Activated CD4-positive, alpha-beta T cell treated with anti-CD3 and anti-CD28 coated beads for 36 hours (primary cell): ENCODE data around the gene RBFOX2. TPM values are rescaled to one million over a fixed set of nuclear protein-coding genes. Genes with fewer than 3 reads are reported as not detected.
"Not testable (repeated sequence)": the region's sequence is repeated elsewhere in the genome, so short reads cannot be mapped to it uniquely, and the experiment has no call there.

ENCODE experiments used
- ATAC-seq: fragments of 200-7000 bp; cut with Tn5 transposase; one replicate; pipeline ENCODE4 v1.10.0; 2021; ENCODE audit warnings: mild to moderate bottlenecking, moderate library complexity
- CTCF ChIA-PET: fragments of 350-600 bp; sonication (Branson Sonifier 250); formaldehyde crosslinking; loops from one replicate; lab custom pipeline; 2021; ENCODE audit warnings: antibody characterized with exemption; lab: Charles Lee
- POLR2A ChIA-PET: fragments of 350-600 bp; sonication (Branson Sonifier 250); formaldehyde crosslinking; loops from one replicate; lab custom pipeline; 2021; ENCODE audit warnings: antibody characterized with exemption, inconsistent platforms; lab: Charles Lee
- DNase-seq: peaks from one replicate; pipeline ENCODE4 v3.0.0-alpha.2; 2020
- H3K27ac Mint-ChIP-seq: one replicate; pipeline ENCODE4 v1.8.0; 2021; ENCODE audit warnings: mixed read lengths
- H3K27me3 Mint-ChIP-seq: one replicate; pipeline ENCODE4 v1.8.0; 2021; ENCODE audit warnings: mixed read lengths
- H3K36me3 Mint-ChIP-seq: one replicate; pipeline ENCODE4 v1.8.0; 2021; ENCODE audit warnings: low read depth, mixed read lengths
- H3K4me1 Mint-ChIP-seq: one replicate; pipeline ENCODE4 v1.8.0; 2021; ENCODE audit warnings: mixed read lengths
- H3K4me3 Mint-ChIP-seq: one replicate; pipeline ENCODE4 v1.8.0; 2021; ENCODE audit warnings: mild to moderate bottlenecking, moderate library complexity, mixed read lengths
- H3K9me3 Mint-ChIP-seq: one replicate; pipeline ENCODE4 v1.8.0; 2021; ENCODE audit warnings: low read depth, mixed read lengths
- intact Hi-C, 2 experiments: fragments of 100-400 bp; cut with DNase I in 1 of 2; cut with micrococcal nuclease in 1 of 2; formaldehyde crosslinking; loops; one replicate each; pipeline versions ENCODE4 v1.14.2 to v1.15.1; 2022 to 2024; cut with DNase I, micrococcal nuclease
- total RNA-seq, 2 experiments: library from RNA; stranded (reverse); gene quantifications; one replicate each; pipeline ENCODE4 v1.2.3, GENCODE V29; 2021

Gene RBFOX2
- total RNA-seq, 2 experiments from 2014 or later = 6.9 to 7.7 TPM

GRCh38 chr22:35746248-35746647 is 282.4 kb downstream of the RBFOX2 start:
- intact Hi-C loops = no loop called here
- ChIA-PET CTCF (interaction anchor here (0.9 kb wide), 1 partner anchor 119 kb away, joined by 3 read pairs; no protein-coding TSS in a partner anchor), POLR2A (no interaction called here)

GRCh38 chr22:35743326-35743860 is 285.2 kb downstream of the RBFOX2 start:
- CTCF ChIA-PET = no interaction called here
- POLR2A ChIA-PET = no interaction called here
- H3K27ac Mint-ChIP-seq = no peak overlapping the region
- H3K27me3 Mint-ChIP-seq = no peaks in the 10 kb centered on the region
- H3K4me1 Mint-ChIP-seq = no peaks in the 10 kb centered on the region
- no peak for ATAC-seq
- intact Hi-C loops = no loop called here
- no peaks in the 10 kb centered on the region for H3K36me3 Mint-ChIP-seq
- no peaks in the 10 kb centered on the region for H3K9me3 Mint-ChIP-seq
- H3K4me3 Mint-ChIP-seq = no peak overlapping the region
- no peak for DNase-seq

More at GRCh38 chr22:35746248-35746647, 282.4 kb downstream of the RBFOX2 start:
- DNase-seq (no peak), ATAC-seq (no peak)
- Mint-ChIP-seq H3K9me3 (no peaks in the 10 kb centered on the region), H3K27me3 (no peaks in the 10 kb centered on the region), H3K27ac (no peak overlapping the region), H3K36me3 (no peaks in the 10 kb centered on the region), H3K4me1 (no peaks in the 10 kb centered on the region), H3K4me3 (no peak overlapping the region)

- ChIA-PET CTCF (no interaction called here), POLR2A (no interaction called here)
Observed at GRCh38 chr22:35742342-35743100, 286.1 kb downstream of the RBFOX2 start.

GRCh38 chr22:35740616-35741015 is 288.0 kb downstream of the RBFOX2 start:
- Mint-ChIP-seq H3K27me3 (no peaks in the 10 kb centered on the region), H3K36me3 (no peaks in the 10 kb centered on the region), H3K4me3 (no peak overlapping the region), H3K4me1 (no peaks in the 10 kb centered on the region), H3K27ac (no peak overlapping the region), H3K9me3 (no peaks in the 10 kb centered on the region)
- DNase-seq (no peak), ATAC-seq (no peak)
- ChIA-PET POLR2A (no interaction called here), CTCF (interaction anchor here (0.5 to 0.6 kb wide), 2 partner anchors 10 to 172 kb away, joined by 3 read pairs; no protein-coding TSS in a partner anchor)
- intact Hi-C loops = no loop called here

More at GRCh38 chr22:35742342-35743100, 286.1 kb downstream of the RBFOX2 start:
- Mint-ChIP-seq H3K4me3 (no peak overlapping the region), H3K9me3 (no peaks in the 10 kb centered on the region), H3K27me3 (no peaks in the 10 kb centered on the region), H3K36me3 (no peaks in the 10 kb centered on the region), H3K4me1 (no peaks in the 10 kb centered on the region), H3K27ac (no peak overlapping the region)
- intact Hi-C loops = no loop called here
- DNase-seq (no peak), ATAC-seq (peak; percentile 53)

GRCh38 chr22:35739931-35740380 is 288.7 kb downstream of the RBFOX2 start:
- Mint-ChIP-seq H3K36me3 (no peaks in the 10 kb centered on the region), H3K4me3 (no peak overlapping the region), H3K27ac (no peak overlapping the region), H3K9me3 (no peaks in the 10 kb centered on the region), H3K27me3 (no peaks in the 10 kb centered on the region), H3K4me1 (no peaks in the 10 kb centered on the region)
- intact Hi-C loops = no loop called here
- ChIA-PET CTCF (no interaction called here), POLR2A (no interaction called here)
- DNase-seq (no peak), ATAC-seq (no peak)

GRCh38 chr22:35739076-35739930 is 289.3 kb downstream of the RBFOX2 start:
- DNase-seq (peak; percentile 16), ATAC-seq (no peak)
- no peak overlapping the region for H3K27ac Mint-ChIP-seq
- CTCF ChIA-PET = interaction anchor here (0.7 to 1.2 kb wide), 2 partner anchors 16 to 156 kb away, joined by 3 read pairs; no protein-coding TSS in a partner anchor
- H3K4me1 Mint-ChIP-seq = no peaks in the 10 kb centered on the region
- H3K36me3 Mint-ChIP-seq = no peaks in the 10 kb centered on the region
- H3K27me3 Mint-ChIP-seq = no peaks in the 10 kb centered on the region
- no peaks in the 10 kb centered on the region for H3K9me3 Mint-ChIP-seq
- intact Hi-C loops = no loop called here
- POLR2A ChIA-PET = no interaction called here
- H3K4me3 Mint-ChIP-seq = no peak overlapping the region

- ATAC-seq, CTCF ChIA-PET, intact Hi-C loops, H3K27ac Mint-ChIP-seq, H3K36me3 Mint-ChIP-seq, H3K4me3 Mint-ChIP-seq, DNase-seq, H3K4me1 Mint-ChIP-seq, POLR2A ChIA-PET, H3K9me3 Mint-ChIP-seq, H3K27me3 Mint-ChIP-seq: not testable (repeated sequence)
Observed at GRCh38 chr22:35737886-35738285, 290.7 kb downstream of the RBFOX2 start.

GRCh38 chr22:35736701-35737100 is 291.9 kb downstream of the RBFOX2 start:
- CTCF ChIA-PET = no interaction called here
- POLR2A ChIA-PET = no interaction called here
- intact Hi-C loops = no loop called here
- Mint-ChIP-seq H3K4me3 (no peak overlapping the region), H3K27me3 (no peaks in the 10 kb centered on the region), H3K9me3 (no peaks in the 10 kb centered on the region), H3K4me1 (no peaks in the 10 kb centered on the region), H3K27ac (no peak overlapping the region), H3K36me3 (no peaks in the 10 kb centered on the region)
- no peak for DNase-seq
- no peak for ATAC-seq

GRCh38 chr22:35736166-35736565 is 292.5 kb downstream of the RBFOX2 start:
- Mint-ChIP-seq H3K27me3 (no peaks in the 10 kb centered on the region), H3K4me3 (no peak overlapping the region), H3K36me3 (no peaks in the 10 kb centered on the region), H3K4me1 (no peaks in the 10 kb centered on the region), H3K27ac (no peak overlapping the region), H3K9me3 (no peaks in the 10 kb centered on the region)
- ChIA-PET CTCF (interaction anchor here (0.7 to 1.1 kb wide), 2 partner anchors 115 to 196 kb away, joined by 3 to 4 read pairs; no protein-coding TSS in a partner anchor), POLR2A (no interaction called here)
- ATAC-seq (no peak), DNase-seq (no peak)
- intact Hi-C loops = no loop called here

- H3K27ac Mint-ChIP-seq = no peak overlapping the region
- ATAC-seq = no peak
- intact Hi-C loops = no loop called here
- ChIA-PET POLR2A (no interaction called here), CTCF (interaction anchor here (0.7 to 1.1 kb wide), 2 partner anchors 114 to 196 kb away, joined by 3 to 4 read pairs; no protein-coding TSS in a partner anchor)
- no peak for DNase-seq
- H3K4me1 Mint-ChIP-seq = no peaks in the 10 kb centered on the region
- H3K4me3 Mint-ChIP-seq = no peak overlapping the region
- H3K9me3 Mint-ChIP-seq = no peaks in the 10 kb centered on the region
- no peaks in the 10 kb centered on the region for H3K36me3 Mint-ChIP-seq
- H3K27me3 Mint-ChIP-seq = no peaks in the 10 kb centered on the region
Observed at GRCh38 chr22:35735542-35735941, 293.1 kb downstream of the RBFOX2 start.

GRCh38 chr22:35734517-35734827 is 294.2 kb downstream of the RBFOX2 start:
- intact Hi-C loops = no loop called here
- CTCF ChIA-PET = no interaction called here
- POLR2A ChIA-PET = no interaction called here
- Mint-ChIP-seq H3K4me3 (no peak overlapping the region), H3K27me3 (no peaks in the 10 kb centered on the region), H3K36me3 (no peaks in the 10 kb centered on the region), H3K9me3 (no peaks in the 10 kb centered on the region), H3K4me1 (no peaks in the 10 kb centered on the region), H3K27ac (no peak overlapping the region)
- ATAC-seq = no peak
- no peak for DNase-seq
